SU-DHL-6 (cell line): ENCODE data around the gene AIDA.

Source experiments
- H2AFZ ChIP-seq: fragments of 200-600 bp; sonication (generic); 2 replicates; pipeline ENCODE4 v1.6.1; 2014; ENCODE audit warnings: low read depth, mild to moderate bottlenecking, moderate library complexity, mixed read lengths, antibody characterized with exemption, low read length; ENCODE audit not compliant: severe bottlenecking
- H3F3A ChIP-seq: fragments of 200-600 bp; shearing (Covaris generic); 2 replicates; pipeline ENCODE4 v1.6.0; 2016; ENCODE audit warnings: antibody characterized with exemption, mild to moderate bottlenecking; ENCODE audit not compliant: insufficient read depth
- H3K27ac ChIP-seq: fragments of 200-600 bp; sonication (generic); 2 replicates; pipeline ENCODE4 v1.5.1; 2016; ENCODE audit warnings: low read depth, mild to moderate bottlenecking, low read length, moderate library complexity, mixed read lengths
- H3K27me3 ChIP-seq: fragments of 200-600 bp; sonication (generic), shearing (Covaris generic); 2 replicates; pipeline ENCODE4 v1.6.0; 2014; ENCODE audit warnings: mild to moderate bottlenecking, low read length
- H3K36me3 ChIP-seq: fragments of 200-600 bp; sonication (generic); 2 replicates; pipeline ENCODE4 v1.6.1; 2014; ENCODE audit warnings: mild to moderate bottlenecking, low read length, mixed read lengths
- H3K4me2 ChIP-seq: fragments of 300-600, 200-600 bp; shearing (Covaris generic), sonication (generic); 2 replicates; pipeline ENCODE4 v1.6.0; 2014; ENCODE audit warnings: low read length, low read depth, mild to moderate bottlenecking; ENCODE audit not compliant: poor library complexity, severe bottlenecking
- H3K4me3 ChIP-seq: fragments of 200-600 bp; sonication (generic); 2 replicates; pipeline ENCODE4 v1.5.1; 2014; ENCODE audit warnings: antibody characterized with exemption, low read length, mild to moderate bottlenecking, mixed read lengths; ENCODE audit not compliant: insufficient read depth, poor library complexity, severe bottlenecking
- H3K79me2 ChIP-seq: fragments of 200-600 bp; sonication (generic); 2 replicates; pipeline ENCODE4 v1.6.1; 2014; ENCODE audit warnings: mild to moderate bottlenecking, low read length, moderate library complexity; ENCODE audit not compliant: insufficient read depth
- H3K9ac ChIP-seq: fragments of 200-600 bp; sonication (generic); 2 replicates; pipeline ENCODE4 v1.7.0; 2014; ENCODE audit warnings: mild to moderate bottlenecking, low read length
- H3K9me2 ChIP-seq: fragments of 200-600 bp; sonication (generic); replicated peaks from 2 replicates; pipeline ENCODE4 v1.6.1; 2014; ENCODE audit warnings: low read length; ENCODE audit not compliant: insufficient read depth
- H3K9me3 ChIP-seq: fragments of 200-600 bp; sonication (generic); 2 replicates; pipeline ENCODE4 v1.6.1; 2014; ENCODE audit warnings: low read length, mixed read lengths; ENCODE audit not compliant: insufficient read depth
- H4K20me1 ChIP-seq: fragments of 200-600 bp; sonication (generic); 2 replicates; pipeline ENCODE4 v1.6.1; 2014; ENCODE audit warnings: low read depth, mild to moderate bottlenecking, antibody characterized with exemption, low read length, moderate library complexity, mixed read lengths
- EZH2phosphoT487 ChIP-seq: fragments of 200-600 bp; sonication (generic), shearing (Covaris generic); conservative IDR thresholded peaks from 2 replicates; pipeline ENCODE4 v1.6.1; 2018; ENCODE audit warnings: mild to moderate bottlenecking, antibody characterized with exemption, low read length, moderate library complexity, mixed read lengths
- TF ChIP-seq, protein P1 (sequence below): fragments of 200-600 bp; sonication (generic); IDR thresholded peaks from one replicate; pipeline ENCODE4 v1.5.1; 2017; ENCODE audit warnings: antibody characterized with exemption, mild to moderate bottlenecking, low read length, moderate library complexity; ENCODE audit not compliant: insufficient read depth, poor library complexity, severe bottlenecking

The AIDA gene

GRCh38 chr1:222702210-222702609 is 10.1 kb downstream of the AIDA start:
- H3K4me3 ChIP-seq: no peak overlapping the region
- no peak overlapping the region for H3K27ac ChIP-seq
- H4K20me1 ChIP-seq: no peaks in the 10 kb centered on the region
- H3K36me3 ChIP-seq: peaks cover 4% of the 10 kb centered on the region; the same call in 1 of the 2 replicates
- H3K79me2 ChIP-seq: peaks cover 16% of the 10 kb centered on the region; the same call in 1 of the 2 replicates
- no peak overlapping the region for H2AFZ ChIP-seq
- no peaks in the 10 kb centered on the region for H3K27me3 ChIP-seq
- H3F3A ChIP-seq: no peaks in the 10 kb centered on the region
- H3K9ac ChIP-seq: no peak overlapping the region
- TF ChIP-seq, protein P1, sequence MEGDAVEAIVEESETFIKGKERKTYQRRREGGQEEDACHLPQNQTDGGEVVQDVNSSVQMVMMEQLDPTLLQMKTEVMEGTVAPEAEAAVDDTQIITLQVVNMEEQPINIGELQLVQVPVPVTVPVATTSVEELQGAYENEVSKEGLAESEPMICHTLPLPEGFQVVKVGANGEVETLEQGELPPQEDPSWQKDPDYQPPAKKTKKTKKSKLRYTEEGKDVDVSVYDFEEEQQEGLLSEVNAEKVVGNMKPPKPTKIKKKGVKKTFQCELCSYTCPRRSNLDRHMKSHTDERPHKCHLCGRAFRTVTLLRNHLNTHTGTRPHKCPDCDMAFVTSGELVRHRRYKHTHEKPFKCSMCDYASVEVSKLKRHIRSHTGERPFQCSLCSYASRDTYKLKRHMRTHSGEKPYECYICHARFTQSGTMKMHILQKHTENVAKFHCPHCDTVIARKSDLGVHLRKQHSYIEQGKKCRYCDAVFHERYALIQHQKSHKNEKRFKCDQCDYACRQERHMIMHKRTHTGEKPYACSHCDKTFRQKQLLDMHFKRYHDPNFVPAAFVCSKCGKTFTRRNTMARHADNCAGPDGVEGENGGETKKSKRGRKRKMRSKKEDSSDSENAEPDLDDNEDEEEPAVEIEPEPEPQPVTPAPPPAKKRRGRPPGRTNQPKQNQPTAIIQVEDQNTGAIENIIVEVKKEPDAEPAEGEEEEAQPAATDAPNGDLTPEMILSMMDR: no peak
- TF ChIP-seq EZH2phosphoT487: no peak
- H3K9me3 ChIP-seq: no peaks in the 10 kb centered on the region
- no peak overlapping the region for H3K4me2 ChIP-seq
- no peaks in the 10 kb centered on the region for H3K9me2 ChIP-seq

GRCh38 chr1:222697826-222698225 is 14.5 kb downstream of the AIDA start:
- Histone ChIP-seq H3K36me3 (peaks cover 4% of the 10 kb centered on the region; the same call in 1 of the 2 replicates), H3K9ac (no peak overlapping the region), H2AFZ (no peak overlapping the region), H3K9me2 (no peaks in the 10 kb centered on the region), H3F3A (no peaks in the 10 kb centered on the region), H3K79me2 (no peaks in the 10 kb centered on the region), H3K9me3 (no peaks in the 10 kb centered on the region), H3K27ac (no peak overlapping the region), H4K20me1 (no peaks in the 10 kb centered on the region), H3K4me2 (no peak overlapping the region), H3K27me3 (no peaks in the 10 kb centered on the region), H3K4me3 (no peak overlapping the region)
- TF ChIP-seq, protein P1: no peak
- no peak for TF ChIP-seq EZH2phosphoT487

- no peaks in the 10 kb centered on the region for H3K27me3 ChIP-seq
- no peaks in the 10 kb centered on the region for H3K9me3 ChIP-seq
- no peaks in the 10 kb centered on the region for H3K79me2 ChIP-seq
- H3K36me3 ChIP-seq: peaks cover 2% of the 10 kb centered on the region; the same call in 1 of the 2 replicates
- H3K9ac ChIP-seq: no peak overlapping the region
- H3F3A ChIP-seq: no peaks in the 10 kb centered on the region
- no peaks in the 10 kb centered on the region for H4K20me1 ChIP-seq
- no peak overlapping the region for H3K4me3 ChIP-seq
- TF ChIP-seq, protein P1: no peak
- no peak for TF ChIP-seq EZH2phosphoT487
- no peak overlapping the region for H3K4me2 ChIP-seq
- H3K9me2 ChIP-seq: no peaks in the 10 kb centered on the region
- no peak overlapping the region for H3K27ac ChIP-seq
- H2AFZ ChIP-seq: no peak overlapping the region
Observed at GRCh38 chr1:222697203-222697602, 15.1 kb downstream of the AIDA start.
